Stimulated activated CD4-positive, alpha-beta T cell treated with anti-CD3 and anti-CD28 coated beads, Interleukin-1b, Interleukin-23, amount 100 ng/mL, for 1 hour (primary cell): ENCODE measurements around the gene ZBED1.
"Not testable (repeated sequence)": the region's sequence is repeated elsewhere in the genome, so short reads cannot be mapped to it uniquely, and the experiment has no call there.

Experiments used
- DNase-seq, 2 donors: peaks; one replicate each; pipeline ENCODE4 v3.0.0-alpha.2; 2020; ENCODE audit warnings: low read depth in 2 of 2

The ZBED1 gene

GRCh38 chrX:2519638-2520037 is 18.9 kb upstream of the ZBED1 start:
- DNase-seq, result not testable (repeated sequence)

GRCh38 chrX:2517055-2517454 is 16.3 kb upstream of the ZBED1 start:
- no peak for DNase-seq

- DNase-seq, result no peak
Observed at GRCh38 chrX:2516623-2517022, 15.8 kb upstream of the ZBED1 start.

GRCh38 chrX:2514131-2514530 is 13.4 kb upstream of the ZBED1 start:
- no peak for DNase-seq

- no peak for DNase-seq
Observed at GRCh38 chrX:2513121-2513664, 12.4 kb upstream of the ZBED1 start.

- no peak for DNase-seq
Observed at GRCh38 chrX:2512501-2512900, 11.7 kb upstream of the ZBED1 start.

GRCh38 chrX:2511326-2511725 is 10.6 kb upstream of the ZBED1 start:
- no peak for DNase-seq

- no peak for DNase-seq
Observed at GRCh38 chrX:2508648-2509335, 8.0 kb upstream of the ZBED1 start.

- no peak for DNase-seq
Observed at GRCh38 chrX:2507904-2508627, 7.3 kb upstream of the ZBED1 start.

- no peak for DNase-seq
Observed at GRCh38 chrX:2507196-2507595, 6.4 kb upstream of the ZBED1 start.

GRCh38 chrX:2505341-2505740 is 4.6 kb upstream of the ZBED1 start:
- not testable (repeated sequence) for DNase-seq

GRCh38 chrX:2504706-2505332 is 4.0 kb upstream of the ZBED1 start:
- DNase-seq, result no peak

- no peak for DNase-seq
Observed at GRCh38 chrX:2503591-2504500, 3.1 kb upstream of the ZBED1 start.

- DNase-seq, result no peak
Observed at GRCh38 chrX:2502668-2503519, 2.1 kb upstream of the ZBED1 start.

- no peak for DNase-seq
Observed at GRCh38 chrX:2502120-2502667, 1.4 kb upstream of the ZBED1 start.

GRCh38 chrX:2501559-2502102 is 855 bp upstream of the ZBED1 start:
- DNase-seq, result no peak

GRCh38 chrX:2500091-2500802 is 529 bp downstream of the ZBED1 start:
- no peak for DNase-seq

- no peak for DNase-seq
Observed at GRCh38 chrX:2499507-2499906, 1.3 kb downstream of the ZBED1 start.

- DNase-seq, result no peak
Observed at GRCh38 chrX:2498781-2499302, 1.9 kb downstream of the ZBED1 start.
